C4-2B (cell line): Measurements from ENCODE around the gene CLEC16A.

ENCODE experiments used
- H3K27ac ChIP-seq: fragments of 450-650 bp; 2 replicates; pipeline ENCODE4 v1.5.1; 2017
- CTCF ChIP-seq: fragments of 450-650 bp; conservative IDR thresholded peaks from 2 replicates; pipeline ENCODE4 v1.5.1; 2017; ENCODE audit warnings: mild to moderate bottlenecking
- ZFX ChIP-seq: fragments of 450-650 bp; IDR thresholded peaks from 2 replicates; pipeline ENCODE4 v1.6.1; 2017

Gene CLEC16A

GRCh38 chr16:11225677-11226549, 281.5 kb downstream of the CLEC16A start:
- no peak overlapping the region for H3K27ac ChIP-seq
- no peak for TF ChIP-seq CTCF
- no peak for TF ChIP-seq ZFX

DNA sequence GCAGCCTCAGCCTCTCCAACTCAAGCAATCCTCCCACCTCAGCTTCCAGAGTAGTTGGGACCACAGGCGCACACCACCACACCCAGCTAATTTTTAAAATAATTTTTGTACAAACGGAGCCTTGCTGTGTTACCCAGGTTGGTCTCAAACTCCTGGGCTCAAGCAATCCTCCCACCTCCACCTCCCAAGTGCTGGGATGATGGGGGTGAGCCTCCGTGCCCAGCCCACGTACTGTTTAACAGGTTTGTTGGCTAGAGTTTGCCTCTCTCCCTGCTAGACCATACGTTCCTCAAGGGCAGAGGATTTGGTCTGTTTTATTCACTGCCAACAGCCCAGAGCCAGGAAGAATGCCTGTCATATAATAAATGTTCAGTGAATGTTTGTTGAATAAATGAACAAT, 285.1 kb downstream of the CLEC16A start:
- peak overlapping the region; percentile 14; the same call in 1 of the 2 replicates for H3K27ac ChIP-seq

GRCh38 chr16:11229906-11230305, 285.5 kb downstream of the CLEC16A start:
- TF ChIP-seq ZFX (no peak), CTCF (no peak)
- H3K27ac ChIP-seq: peak overlapping the region; percentile 47

More for the DNA sequence above, 285.1 kb downstream of the CLEC16A start:
- TF ChIP-seq ZFX (no peak), CTCF (no peak)

DNA sequence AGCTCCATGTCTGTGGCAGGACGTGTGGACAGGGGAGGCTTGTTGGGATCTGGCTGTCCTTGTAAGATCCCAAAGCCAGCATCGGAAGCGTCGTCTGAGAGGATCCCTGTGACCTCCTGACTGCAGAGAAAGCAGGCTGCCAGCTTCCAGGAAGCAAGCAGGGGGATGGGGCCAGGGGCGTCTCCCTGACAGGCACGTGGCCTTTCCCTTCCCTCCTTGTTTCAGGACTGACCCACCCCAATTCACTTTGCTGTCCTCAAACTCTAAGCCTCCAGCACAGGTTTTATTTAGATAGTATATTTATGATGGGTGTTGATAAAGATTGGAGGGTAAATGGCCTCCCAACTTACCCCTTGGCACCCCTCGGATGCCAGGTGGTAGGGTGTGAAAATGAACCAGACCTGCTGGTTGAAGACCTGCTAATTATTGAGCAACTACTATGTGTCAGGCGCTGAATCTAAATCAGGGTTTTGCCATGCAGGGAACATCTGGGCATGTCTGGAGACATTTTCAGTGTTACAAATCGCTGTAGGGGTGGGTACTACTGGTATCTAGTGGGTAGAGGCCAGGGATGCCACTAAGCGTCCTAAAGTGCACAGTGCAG, 287.1 kb downstream of the CLEC16A start:
- TF ChIP-seq ZFX (no peak), CTCF (no peak)
- H3K27ac ChIP-seq: no peak overlapping the region
